ENCODE measurements around the gene AKAP13. TPM values are rescaled to one million over a fixed set of nuclear protein-coding genes. Genes with fewer than 3 reads are reported as not detected.

The AKAP13 gene
- polyA plus RNA-seq, 1 of the 3 experiments (the other 2 are of a cell fraction): 8.4 TPM

- H4K20me1 ChIP-seq (ENCODE audit: insufficient read depth): no peaks in the 10 kb centered on the region
- peaks cover 0 to 9% of the 10 kb centered on the region in 2 experiments for H3K36me3 ChIP-seq (replicated peaks in 1 of 2; ENCODE audit: control insufficient read depth in 1 of 2, insufficient read depth in 2 of 2, low read length in 1 of 2)
- no peaks in the 10 kb centered on the region for H3K9me3 ChIP-seq
- H3K4me3 ChIP-seq (ENCODE audit: low read depth in 2 of 2, low read length in 1 of 2): no peak overlapping the region
- H3K9ac ChIP-seq: no peak overlapping the region
- CTCF ChIA-PET: no interaction called here
- peak; percentile 68 for DNase-seq
- no peaks in the 10 kb centered on the region for H3K79me2 ChIP-seq (ENCODE audit: insufficient read depth)
- H3K4me1 ChIP-seq (ENCODE audit: control insufficient read depth in 1 of 2, insufficient read depth in 2 of 2, low read depth in 1 of 2, low read length in 1 of 2): peaks cover 0 to 46% of the 10 kb centered on the region in 2 experiments; a peak in 1 of 4 replicates
- no peaks in the 10 kb centered on the region for H3K27me3 ChIP-seq (ENCODE audit: insufficient read depth)
- no peak overlapping the region for H2AFZ ChIP-seq (ENCODE audit: low read depth)
- TF ChIP-seq FOXM1 (IDR thresholded peaks at IDR 0.05; ENCODE audit: low read depth) (no peak), RAD21 (IDR thresholded peaks at IDR 0.05; ENCODE audit: low read length) (peak; percentile 3; the same call in 1 of the 2 replicates), MXI1 (IDR thresholded peaks at IDR 0.05; ENCODE audit: low read depth, low read length) (peak; percentile 64; the same call in 1 of the 2 replicates)
- WGBS (ENCODE audit: low lambda C conversion rate): 82% methylated on average over 7 of the region's 7 CpGs
- POLR2A ChIA-PET: no interaction called here
- no peak overlapping the region; a peak in 1 of 4 replicates for H3K27ac ChIP-seq (ENCODE audit: low read depth in 2 of 2, low read length in 1 of 2)
- no peaks in the 10 kb centered on the region for H3F3A ChIP-seq (replicated peaks; ENCODE audit: insufficient read depth)
- H3K4me2 ChIP-seq: no peak overlapping the region
- H3K9me2 ChIP-seq: no peaks in the 10 kb centered on the region
These were observed 374.6 kb downstream of the AKAP13 start for GRCh38 chr15:85754989-85755388.

GRCh38 chr15:85755471-85755870 lies 375.1 kb downstream of the AKAP13 start:
- no peaks in the 10 kb centered on the region for H3F3A ChIP-seq (replicated peaks; ENCODE audit: insufficient read depth)
- no peak overlapping the region for H3K4me2 ChIP-seq
- H3K9me2 ChIP-seq: no peaks in the 10 kb centered on the region
- H3K36me3 ChIP-seq (replicated peaks in 1 of 2; ENCODE audit: control insufficient read depth in 1 of 2, insufficient read depth in 2 of 2, low read length in 1 of 2): peaks cover 0 to 12% of the 10 kb centered on the region in 2 experiments
- no peak for DNase-seq
- ChIA-PET CTCF (no interaction called here), POLR2A (no interaction called here)
- H3K9ac ChIP-seq: no peak overlapping the region
- H3K4me3 ChIP-seq (ENCODE audit: low read depth in 2 of 2, low read length in 1 of 2): no peak overlapping the region
- no peaks in the 10 kb centered on the region for H3K9me3 ChIP-seq
- no peaks in the 10 kb centered on the region for H3K79me2 ChIP-seq (ENCODE audit: insufficient read depth)
- no peak overlapping the region; a peak in 1 of 4 replicates for H3K27ac ChIP-seq (ENCODE audit: low read depth in 2 of 2, low read length in 1 of 2)
- H3K27me3 ChIP-seq (ENCODE audit: insufficient read depth): no peaks in the 10 kb centered on the region
- 95% methylated on average over 9 of the region's 11 CpGs for WGBS (ENCODE audit: low lambda C conversion rate)
- TF ChIP-seq GATA2 (CRISPR knock-in tag; IDR thresholded peaks at IDR 0.05) (no peak), MAX (IDR thresholded peaks at IDR 0.05; ENCODE audit: low read depth) (no peak), RCOR1 (IDR thresholded peaks at IDR 0.05; ENCODE audit: low read length) (no peak), JUND (IDR thresholded peaks at IDR 0.05) (no peak), TCF12 (IDR thresholded peaks at IDR 0.05) (no peak), GABPA (IDR thresholded peaks at IDR 0.05; ENCODE audit: low read depth) (no peak), TAF1 (IDR thresholded peaks at IDR 0.05; ENCODE audit: borderline replicate concordance, low read depth, low read length) (no peak), YY1 (IDR thresholded peaks at IDR 0.05; ENCODE audit: low read depth) (no peak), NRF1 (IDR thresholded peaks at IDR 0.05; ENCODE audit: low read depth, low read length) (no peak), USF2 (IDR thresholded peaks at IDR 0.05; ENCODE audit: borderline replicate concordance, low read depth, low read length) (no peak), RFX5 (IDR thresholded peaks at IDR 0.05; ENCODE audit: low read length) (no peak), SIN3A (IDR thresholded peaks at IDR 0.05; ENCODE audit: borderline replicate concordance, low read depth, low read length) (no peak), USF1 (IDR thresholded peaks at IDR 0.05; ENCODE audit: borderline replicate concordance, low read depth) (no peak), CHD2 (IDR thresholded peaks at IDR 0.05; ENCODE audit: low read length, partially characterized antibody) (no peak), CTCF (IDR thresholded peaks at IDR 0.05) (no peak), NFIC (IDR thresholded peaks at IDR 0.05; ENCODE audit: borderline replicate concordance) (no peak), MXI1 (IDR thresholded peaks at IDR 0.05; ENCODE audit: low read depth, low read length) (no peak), MEF2A (IDR thresholded peaks at IDR 0.05; ENCODE audit: borderline replicate concordance, low read depth) (no peak), SMC3 (IDR thresholded peaks at IDR 0.05; ENCODE audit: low read depth, low read length) (no peak), POLR2AphosphoS5 (IDR thresholded peaks at IDR 0.05; ENCODE audit: low read depth, low read length) (no peak)
- H2AFZ ChIP-seq (ENCODE audit: low read depth): no peak overlapping the region
- H4K20me1 ChIP-seq (ENCODE audit: insufficient read depth): no peaks in the 10 kb centered on the region
- peaks cover 0 to 44% of the 10 kb centered on the region in 2 experiments; a peak in 1 of 4 replicates for H3K4me1 ChIP-seq (ENCODE audit: control insufficient read depth in 1 of 2, insufficient read depth in 2 of 2, low read depth in 1 of 2, low read length in 1 of 2)

Measured in SK-N-SH (cell line).